22Rv1 (cell line): ENCODE data around the gene CACNA1F.
A peak's percentile ranks its signal among the peaks of the same experiment; 100 is the strongest.

Source experiments
- H3K27ac ChIP-seq: fragments of 450-650 bp; 2 replicates; pipeline ENCODE4 v1.5.1; 2017
- CTCF ChIP-seq: fragments of 450-650 bp; IDR thresholded peaks from 2 replicates; pipeline ENCODE4 v1.5.1; 2017; ENCODE audit warnings: mild to moderate bottlenecking
- ZFX ChIP-seq: fragments of 450-650 bp; IDR thresholded peaks from 2 replicates; pipeline ENCODE4 v1.6.1; 2017; ENCODE audit warnings: antibody characterized with exemption, borderline replicate concordance

CACNA1F gene

DNA sequence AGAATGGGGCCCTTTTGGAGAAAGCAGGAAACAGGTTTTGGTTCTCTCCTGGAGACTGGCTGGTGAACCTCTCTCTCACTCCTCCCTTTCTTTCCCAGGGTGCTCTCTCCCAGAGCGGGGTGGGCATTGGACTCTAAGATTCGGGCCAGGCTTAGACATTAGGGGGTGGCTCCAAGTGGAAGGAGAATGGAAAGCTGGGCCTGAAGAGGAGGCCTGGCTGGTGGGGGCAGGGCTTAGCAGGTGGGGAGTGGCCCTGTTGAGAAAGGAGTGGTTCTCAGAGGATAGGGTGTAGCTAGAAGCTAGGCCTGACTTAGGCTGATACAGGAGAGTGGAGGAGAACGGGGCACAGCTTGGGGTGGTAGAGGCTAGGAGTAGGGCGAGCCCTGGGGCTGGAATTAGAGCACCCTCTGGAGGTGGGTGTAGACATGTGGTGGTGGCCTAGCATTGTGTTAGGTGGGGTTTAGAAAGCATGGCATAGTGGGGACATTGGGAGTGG is 55.8 kb downstream of the CACNA1F start:
- no peak overlapping the region for H3K27ac ChIP-seq
- no peak for TF ChIP-seq CTCF

- no peak overlapping the region for H3K27ac ChIP-seq
- TF ChIP-seq CTCF, result no peak
- TF ChIP-seq ZFX, result no peak
Observed at GRCh38 chrX:49176421-49177326, 56.5 kb downstream of the CACNA1F start.

DNA sequence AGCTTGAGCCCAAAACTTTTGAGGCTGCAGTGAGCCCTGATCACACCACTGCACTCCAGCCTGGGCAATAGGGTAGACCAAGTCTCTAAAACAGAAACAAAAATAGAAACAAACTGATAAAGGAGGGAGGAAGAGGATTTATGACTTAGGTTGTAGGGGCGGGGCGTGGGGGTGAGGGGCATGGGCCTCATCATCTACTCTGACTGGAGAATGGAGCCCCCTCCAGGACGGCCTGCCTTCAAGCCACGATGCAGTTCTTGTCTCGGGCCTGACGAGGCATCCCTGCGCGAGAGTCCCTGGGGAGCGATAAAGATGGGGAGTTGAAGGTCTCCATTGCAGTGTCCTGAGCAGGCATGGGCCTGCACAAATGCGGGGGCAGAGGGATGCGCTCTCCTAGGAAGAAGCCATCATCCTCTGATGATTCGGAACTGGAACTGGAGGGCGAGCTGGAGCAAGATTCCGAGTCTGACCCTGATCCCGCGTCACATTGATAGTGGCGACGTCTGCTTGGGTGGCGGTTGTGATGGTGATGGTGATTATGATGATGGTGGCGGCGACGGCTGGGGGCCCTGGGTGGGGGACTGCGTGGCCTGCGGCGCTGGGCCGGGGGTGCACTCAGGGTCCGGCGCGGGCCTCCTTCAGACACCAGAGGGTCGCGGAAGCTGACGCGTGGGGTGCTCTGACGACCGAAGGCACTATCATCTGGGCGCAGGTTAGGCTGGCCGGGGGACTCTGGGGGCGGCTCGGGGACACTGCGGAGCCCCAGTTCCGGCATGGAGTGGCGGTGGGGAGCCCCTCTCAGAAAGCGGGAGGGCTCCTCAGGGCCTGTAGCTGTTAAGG is 57.5 kb downstream of the CACNA1F start:
- H3K27ac ChIP-seq, result 0 out of 2 replicates have a peak overlapping the region, but pooled peaks have one; percentile 10
- no peak for TF ChIP-seq CTCF
- no peak for TF ChIP-seq ZFX

- no peak for TF ChIP-seq ZFX
- TF ChIP-seq CTCF, result no peak
- 0 out of 2 replicates have a peak overlapping the region, but pooled peaks have one; percentile 10 for H3K27ac ChIP-seq
Observed at GRCh38 chrX:49174723-49175122, 58.4 kb downstream of the CACNA1F start.

DNA sequence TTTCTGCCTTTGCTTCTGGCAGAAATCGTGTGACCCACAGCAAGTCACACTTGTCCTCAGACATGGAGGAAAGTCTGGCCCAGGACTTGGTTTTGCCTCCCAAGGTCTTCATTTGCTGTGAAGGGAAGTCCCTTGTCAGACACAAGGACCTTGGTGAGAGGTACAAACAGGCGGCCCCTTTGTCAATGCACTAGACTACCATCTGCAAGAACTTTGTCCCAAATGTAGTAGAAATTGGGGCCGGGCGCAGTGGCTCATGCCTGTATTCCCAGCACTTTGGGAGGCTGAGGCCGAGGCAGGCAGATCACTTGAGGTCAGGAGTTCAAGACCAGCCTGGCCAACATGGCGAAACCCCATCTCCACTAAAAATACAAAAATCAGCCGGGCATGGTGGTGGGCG is 59.6 kb downstream of the CACNA1F start:
- H3K27ac ChIP-seq, result peak overlapping the region; percentile 37; the same call in 1 of the 2 replicates

- TF ChIP-seq ZFX (no peak), CTCF (no peak)
- no peak overlapping the region for H3K27ac ChIP-seq
Observed at GRCh38 chrX:49172280-49172780, 60.8 kb downstream of the CACNA1F start.

DNA sequence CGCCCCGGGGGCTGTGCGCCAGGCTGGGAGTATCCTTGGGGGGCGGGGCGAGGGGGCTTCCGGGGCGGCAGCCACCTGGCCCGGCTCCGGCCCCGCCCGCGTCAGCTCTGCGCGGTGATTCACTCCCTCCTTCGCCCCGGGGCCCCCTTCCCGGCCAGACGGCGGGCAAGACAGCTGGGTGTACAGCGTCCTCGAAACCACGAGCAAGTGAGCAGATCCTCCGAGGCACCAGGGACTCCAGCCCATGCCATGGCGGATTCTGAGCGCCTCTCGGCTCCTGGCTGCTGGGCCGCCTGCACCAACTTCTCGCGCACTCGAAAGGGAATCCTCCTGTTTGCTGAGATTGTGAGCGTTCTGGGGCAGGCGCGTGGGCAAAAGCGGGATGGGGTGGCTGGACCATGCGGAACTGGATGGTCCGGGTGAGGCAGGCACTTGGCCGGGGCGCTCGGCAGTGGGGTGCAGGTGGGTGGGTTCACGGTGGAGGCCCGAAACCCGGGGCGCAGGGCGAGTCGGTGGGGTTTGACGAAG is 61.3 kb downstream of the CACNA1F start, which contains the start of gene PLP2:
TSS of gene PLP2 (plus strand) at position 147 of the 528 bp plus-strand sequence. CDS start at position 250, 103 bp downstream.
- TF ChIP-seq ZFX (no peak), CTCF (no peak)
- H3K27ac ChIP-seq, result peak within 1 kb of the TSS; percentile 37
